Activated naive CD8-positive, alpha-beta T cell treated with anti-CD3 and anti-CD28 coated beads for 36 hours (primary cell): ENCODE data around the gene MOB3C. TPM values are rescaled to one million over a fixed set of nuclear protein-coding genes. Genes with fewer than 3 reads are reported as not detected.

Experiments
- DNase-seq: peaks from one replicate; pipeline ENCODE4 v3.0.0; 2021
- H3K27ac Mint-ChIP-seq: one replicate; pipeline ENCODE4 v1.8.0; 2022; ENCODE audit warnings: mild to moderate bottlenecking, moderate library complexity, mixed read lengths
- H3K27me3 Mint-ChIP-seq: one replicate; pipeline ENCODE4 v1.8.0; 2022; ENCODE audit warnings: mild to moderate bottlenecking, mixed read lengths
- H3K36me3 Mint-ChIP-seq: one replicate; pipeline ENCODE4 v1.8.0; 2021; ENCODE audit warnings: mild to moderate bottlenecking, mixed read lengths
- H3K4me1 Mint-ChIP-seq: one replicate; pipeline ENCODE4 v1.8.0; 2021; ENCODE audit warnings: mixed read lengths
- H3K4me3 Mint-ChIP-seq: one replicate; pipeline ENCODE4 v1.8.0; 2022; ENCODE audit warnings: mild to moderate bottlenecking, moderate library complexity, mixed read lengths
- H3K9me3 Mint-ChIP-seq: one replicate; pipeline ENCODE4 v1.8.0; 2022; ENCODE audit warnings: mixed read lengths
- total RNA-seq, 2 experiments: library from RNA; stranded (reverse); gene quantifications; one replicate each; pipeline ENCODE4 v1.2.3, GENCODE V29; 2021

MOB3C gene
- total RNA-seq, 2 experiments from 2014 or later: 8.7 TPM

GRCh38 chr1:46618754-46619415 is 2.3 kb upstream of the MOB3C start:
- DNase-seq: no peak
- H3K36me3 Mint-ChIP-seq: no peaks in the 10 kb centered on the region
- no peaks in the 10 kb centered on the region for H3K27me3 Mint-ChIP-seq
- no peak overlapping the region for H3K4me3 Mint-ChIP-seq
- H3K4me1 Mint-ChIP-seq: peaks cover 23% of the 10 kb centered on the region
- no peaks in the 10 kb centered on the region for H3K9me3 Mint-ChIP-seq
- no peak overlapping the region for H3K27ac Mint-ChIP-seq

- Mint-ChIP-seq H3K4me1 (peaks cover 28% of the 10 kb centered on the region), H3K27me3 (no peaks in the 10 kb centered on the region), H3K27ac (no peak overlapping the region)
Measured at GRCh38 chr1:46617833-46618232, 1.2 kb upstream of the MOB3C start.

GRCh38 chr1:46617108-46617800 is 643 bp upstream of the MOB3C start:
- peak overlapping the region; percentile 84 for H3K4me3 Mint-ChIP-seq
- DNase-seq: no peak
- H3K9me3 Mint-ChIP-seq: no peaks in the 10 kb centered on the region
- peaks cover 32% of the 10 kb centered on the region for H3K4me1 Mint-ChIP-seq
- H3K27me3 Mint-ChIP-seq: no peaks in the 10 kb centered on the region
- H3K27ac Mint-ChIP-seq: peak overlapping the region; percentile 73
- no peaks in the 10 kb centered on the region for H3K36me3 Mint-ChIP-seq

More at GRCh38 chr1:46617833-46618232, 1.2 kb upstream of the MOB3C start:
- Mint-ChIP-seq H3K4me3 (no peak overlapping the region), H3K9me3 (no peaks in the 10 kb centered on the region), H3K36me3 (no peaks in the 10 kb centered on the region)
- DNase-seq: no peak

- H3K27ac Mint-ChIP-seq: peak overlapping the region; percentile 88
- no peaks in the 10 kb centered on the region for H3K27me3 Mint-ChIP-seq
- no peaks in the 10 kb centered on the region for H3K9me3 Mint-ChIP-seq
- peak overlapping the region; percentile 84 for H3K4me3 Mint-ChIP-seq
- peaks cover 2% of the 10 kb centered on the region for H3K36me3 Mint-ChIP-seq
- H3K4me1 Mint-ChIP-seq: peaks cover 34% of the 10 kb centered on the region
- peak; percentile 23 for DNase-seq
Measured at GRCh38 chr1:46615735-46616134, 876 bp downstream of the MOB3C start.

GRCh38 chr1:46615088-46615487 is 1.5 kb downstream of the MOB3C start:
- Mint-ChIP-seq H3K4me1 (peaks cover 34% of the 10 kb centered on the region), H3K4me3 (peak overlapping the region; percentile 84), H3K27ac (peak overlapping the region; percentile 49), H3K27me3 (no peaks in the 10 kb centered on the region), H3K9me3 (no peaks in the 10 kb centered on the region), H3K36me3 (peaks cover 2% of the 10 kb centered on the region)
- DNase-seq: no peak

GRCh38 chr1:46614604-46614984 is 2.0 kb downstream of the MOB3C start:
- H3K9me3 Mint-ChIP-seq: no peaks in the 10 kb centered on the region
- H3K4me3 Mint-ChIP-seq: peak overlapping the region; percentile 84
- H3K4me1 Mint-ChIP-seq: peaks cover 34% of the 10 kb centered on the region
- H3K27ac Mint-ChIP-seq: no peak overlapping the region
- no peak for DNase-seq
- no peaks in the 10 kb centered on the region for H3K27me3 Mint-ChIP-seq
- peaks cover 2% of the 10 kb centered on the region for H3K36me3 Mint-ChIP-seq

GRCh38 chr1:46613661-46614603 is 2.7 kb downstream of the MOB3C start:
- H3K27me3 Mint-ChIP-seq: no peaks in the 10 kb centered on the region
- H3K4me3 Mint-ChIP-seq: no peak overlapping the region

GRCh38 chr1:46612937-46613660 is 3.5 kb downstream of the MOB3C start:
- peaks cover 2% of the 10 kb centered on the region for H3K36me3 Mint-ChIP-seq
- no peak for DNase-seq
- no peak overlapping the region for H3K27ac Mint-ChIP-seq
- peaks cover 34% of the 10 kb centered on the region for H3K4me1 Mint-ChIP-seq
- no peak overlapping the region for H3K4me3 Mint-ChIP-seq
- no peaks in the 10 kb centered on the region for H3K27me3 Mint-ChIP-seq
- H3K9me3 Mint-ChIP-seq: no peaks in the 10 kb centered on the region

More at GRCh38 chr1:46613661-46614603, 2.7 kb downstream of the MOB3C start:
- H3K36me3 Mint-ChIP-seq: peaks cover 2% of the 10 kb centered on the region
- peaks cover 34% of the 10 kb centered on the region for H3K4me1 Mint-ChIP-seq
- DNase-seq: peak; percentile 33
- no peak overlapping the region for H3K27ac Mint-ChIP-seq
- no peaks in the 10 kb centered on the region for H3K9me3 Mint-ChIP-seq

GRCh38 chr1:46611691-46612221 is 4.9 kb downstream of the MOB3C start:
- H3K27ac Mint-ChIP-seq: no peak overlapping the region
- H3K9me3 Mint-ChIP-seq: no peaks in the 10 kb centered on the region
- H3K27me3 Mint-ChIP-seq: no peaks in the 10 kb centered on the region
- no peak for DNase-seq
- H3K36me3 Mint-ChIP-seq: peaks cover 2% of the 10 kb centered on the region
- H3K4me1 Mint-ChIP-seq: peaks cover 36% of the 10 kb centered on the region
- H3K4me3 Mint-ChIP-seq: no peak overlapping the region

- H3K9me3 Mint-ChIP-seq: no peaks in the 10 kb centered on the region
- H3K36me3 Mint-ChIP-seq: peaks cover 2% of the 10 kb centered on the region
- H3K4me1 Mint-ChIP-seq: peaks cover 30% of the 10 kb centered on the region
- no peaks in the 10 kb centered on the region for H3K27me3 Mint-ChIP-seq
- no peak overlapping the region for H3K4me3 Mint-ChIP-seq
- no peak for DNase-seq
- H3K27ac Mint-ChIP-seq: no peak overlapping the region
Measured at GRCh38 chr1:46607345-46608130, 9.1 kb downstream of the MOB3C start.

- H3K4me1 Mint-ChIP-seq: peaks cover 26% of the 10 kb centered on the region
- DNase-seq: no peak
- no peak overlapping the region for H3K27ac Mint-ChIP-seq
- H3K36me3 Mint-ChIP-seq: peaks cover 2% of the 10 kb centered on the region
- H3K9me3 Mint-ChIP-seq: no peaks in the 10 kb centered on the region
- H3K27me3 Mint-ChIP-seq: no peaks in the 10 kb centered on the region
- H3K4me3 Mint-ChIP-seq: no peak overlapping the region
Measured at GRCh38 chr1:46606255-46606965, 10.2 kb downstream of the MOB3C start.

GRCh38 chr1:46605232-46605631 is 11.4 kb downstream of the MOB3C start:
- Mint-ChIP-seq H3K4me1 (peaks cover 28% of the 10 kb centered on the region), H3K27me3 (no peaks in the 10 kb centered on the region), H3K27ac (peak overlapping the region; percentile 62), H3K36me3 (peaks cover 5% of the 10 kb centered on the region), H3K4me3 (peak overlapping the region; percentile 88), H3K9me3 (no peaks in the 10 kb centered on the region)
- DNase-seq: no peak

GRCh38 chr1:46603858-46604549 is 12.6 kb downstream of the MOB3C start, which contains the start of gene MKNK1:
MKNK1 (minus strand) TSS chr1:46604268; CDS start chr1:46583327, 20,941 bp downstream.
- H3K27me3 Mint-ChIP-seq: no peaks in the 10 kb centered on the region
- peaks cover 36% of the 10 kb centered on the region for H3K4me1 Mint-ChIP-seq
- peak within 1 kb of the TSS; percentile 80 for H3K27ac Mint-ChIP-seq
- peaks cover 5% of the 10 kb centered on the region for H3K36me3 Mint-ChIP-seq
- H3K4me3 Mint-ChIP-seq: peak within 1 kb of the TSS; percentile 88
- no peaks in the 10 kb centered on the region for H3K9me3 Mint-ChIP-seq
- peak; percentile 98 for DNase-seq
